GM12878 (cell line): ENCODE results near the gene CCR8. TPM values are rescaled to one million over a fixed set of nuclear protein-coding genes. Genes with fewer than 3 reads are reported as not detected.

ENCODE experiments used
- ATF7 ChIP-seq: fragments of 450-650 bp; IDR thresholded peaks from 2 replicates; pipeline ENCODE4 v1.6.1; 2016; ENCODE audit warnings: low read depth, mild to moderate bottlenecking
- BMI1 ChIP-seq: fragments of 450-650 bp; IDR thresholded peaks from 2 replicates; pipeline ENCODE4 v1.6.1; 2016; ENCODE audit warnings: mild to moderate bottlenecking, moderate library complexity, borderline replicate concordance
- CBFB ChIP-seq: IDR thresholded peaks from 2 replicates; pipeline ENCODE4 v1.6.1; 2016; ENCODE audit warnings: antibody characterized with exemption, low read depth
- CBX3 ChIP-seq: fragments of 200-600 bp; sonication (generic); IDR thresholded peaks from 2 replicates; pipeline ENCODE4 v1.6.1; 2016; ENCODE audit warnings: low read depth, borderline replicate concordance
- IKZF1 ChIP-seq: fragments of 450-650 bp; conservative IDR thresholded peaks from 2 replicates; pipeline ENCODE4 v1.6.1; 2017; ENCODE audit warnings: antibody characterized with exemption, mild to moderate bottlenecking
- IKZF2 ChIP-seq, 2 experiments: fragments of 450-650 bp; IDR thresholded peaks; 2 replicates each; pipeline ENCODE4 v1.6.1; 2017; ENCODE audit warnings: mild to moderate bottlenecking in 2 of 2, moderate library complexity in 2 of 2
- RAD21 ChIP-seq: IDR thresholded peaks from 2 replicates; pipeline ENCODE4 v1.6.1; 2011; ENCODE audit warnings: mild to moderate bottlenecking, low read depth, low read length, moderate library complexity; ENCODE audit not compliant: insufficient read depth
- SMARCA5 ChIP-seq: fragments of 450-650 bp; IDR thresholded peaks from 2 replicates; pipeline ENCODE4 v1.6.1; 2017; ENCODE audit warnings: mild to moderate bottlenecking
- TCF3 ChIP-seq: IDR thresholded peaks from 2 replicates; pipeline ENCODE4 v1.6.1; 2012; ENCODE audit warnings: low read depth, mild to moderate bottlenecking, low read length, borderline replicate concordance; ENCODE audit not compliant: insufficient read depth
- YBX1 ChIP-seq: fragments of 450-650 bp; IDR thresholded peaks from 2 replicates; pipeline ENCODE4 v1.6.1; 2016; ENCODE audit warnings: antibody characterized with exemption
- polyA plus RNA-seq, 11 experiments: library from polyadenylated mRNA; depleted of rRNA in 4 of 11; unstranded in 6 of 11; stranded (reverse) in 5 of 11; fragments of >200 nt; fragmentation: Nextera tagmentation in 4 of 11; fragmentation: Illumina TruSeq in 1 of 11; extraction: Ambion mirVana in 4 of 11; extraction: Trizol in 1 of 11; gene quantifications; 1 replicate in 1 of 11; 2 replicates in 10 of 11; pipeline versions ENCODE4 v1.2.1 to v1.2.3, GENCODE V29; 2011 to 2016; ENCODE audit warnings: inconsistent platforms in 2 of 11, missing spikeins in 2 of 11, low read depth in 1 of 11
- total RNA-seq, 4 experiments: library from RNA; depleted of rRNA in 3 of 4; stranded (reverse); fragments of >200 nt in 3 of 4; fragmentation: Illumina TruSeq in 1 of 4; extraction: Trizol in 1 of 4; gene quantifications; 2 replicates each; pipeline versions ENCODE4 v1.2.1 to v1.2.3, GENCODE V29; 2013 to 2021
- TF ChIP-seq, protein P1 (sequence below): fragments of 450-650 bp; IDR thresholded peaks from 2 replicates; pipeline ENCODE4 v1.6.1; 2016; ENCODE audit warnings: mild to moderate bottlenecking
- TF ChIP-seq, protein P2 (sequence below): fragments of 450-650 bp; formaldehyde crosslinking; IDR thresholded peaks from 2 replicates; pipeline ENCODE4 v1.4.0; 2022; ENCODE audit warnings: mild to moderate bottlenecking, moderate library complexity

Gene CCR8
- total and polyA plus RNA-seq, 10 of the 15 experiments (the other 5 are each of a cell fraction or from before 2014, with no cell fraction given): 5.2 to 28.8 (median 15.6) TPM

DNA sequence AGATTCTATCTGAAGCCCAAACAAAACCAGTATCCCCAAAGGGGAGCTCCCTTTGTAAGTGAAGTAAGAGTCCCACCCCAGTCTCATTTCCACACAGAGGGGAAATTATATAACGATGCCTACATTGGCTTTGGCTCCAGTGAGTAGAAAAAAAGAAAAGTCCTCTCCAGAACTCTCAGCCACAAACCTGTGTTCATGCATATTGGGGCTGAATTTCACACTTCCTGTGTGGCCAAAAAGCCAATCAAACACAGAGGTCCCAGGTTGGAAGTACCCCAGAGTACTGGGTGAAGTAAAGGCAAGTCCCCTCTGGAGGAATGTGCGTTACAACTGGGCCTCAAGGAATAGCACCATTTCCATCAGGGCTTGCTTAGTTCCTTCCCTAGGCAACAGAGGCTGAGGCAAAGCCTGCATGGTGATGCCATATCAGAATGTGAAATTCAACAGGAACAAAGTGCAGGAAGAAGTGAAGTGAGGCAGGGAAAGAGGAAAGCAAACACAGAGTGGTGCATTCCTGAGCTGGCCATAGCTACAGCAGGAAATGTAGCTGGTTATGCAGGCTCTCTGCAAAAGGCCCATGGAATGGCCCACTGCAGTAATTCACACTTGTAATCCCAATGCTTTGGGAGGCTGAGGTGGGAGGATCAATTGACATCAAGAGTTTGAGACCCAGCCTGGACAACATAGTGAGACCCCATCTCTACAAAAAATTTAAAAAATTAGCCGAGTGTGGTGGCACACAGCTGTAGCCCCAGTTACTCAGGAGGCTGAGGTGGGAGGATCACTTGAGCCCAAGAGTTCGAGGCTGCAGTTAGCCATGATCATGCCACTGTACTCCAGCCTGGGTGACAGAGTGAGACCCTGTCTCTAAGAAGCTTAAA, 33.1 kb upstream of the CCR8 start (continued):
- TF ChIP-seq, protein P1, sequence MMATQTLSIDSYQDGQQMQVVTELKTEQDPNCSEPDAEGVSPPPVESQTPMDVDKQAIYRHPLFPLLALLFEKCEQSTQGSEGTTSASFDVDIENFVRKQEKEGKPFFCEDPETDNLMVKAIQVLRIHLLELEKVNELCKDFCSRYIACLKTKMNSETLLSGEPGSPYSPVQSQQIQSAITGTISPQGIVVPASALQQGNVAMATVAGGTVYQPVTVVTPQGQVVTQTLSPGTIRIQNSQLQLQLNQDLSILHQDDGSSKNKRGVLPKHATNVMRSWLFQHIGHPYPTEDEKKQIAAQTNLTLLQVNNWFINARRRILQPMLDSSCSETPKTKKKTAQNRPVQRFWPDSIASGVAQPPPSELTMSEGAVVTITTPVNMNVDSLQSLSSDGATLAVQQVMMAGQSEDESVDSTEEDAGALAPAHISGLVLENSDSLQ: no peak
- TF ChIP-seq, protein P2, sequence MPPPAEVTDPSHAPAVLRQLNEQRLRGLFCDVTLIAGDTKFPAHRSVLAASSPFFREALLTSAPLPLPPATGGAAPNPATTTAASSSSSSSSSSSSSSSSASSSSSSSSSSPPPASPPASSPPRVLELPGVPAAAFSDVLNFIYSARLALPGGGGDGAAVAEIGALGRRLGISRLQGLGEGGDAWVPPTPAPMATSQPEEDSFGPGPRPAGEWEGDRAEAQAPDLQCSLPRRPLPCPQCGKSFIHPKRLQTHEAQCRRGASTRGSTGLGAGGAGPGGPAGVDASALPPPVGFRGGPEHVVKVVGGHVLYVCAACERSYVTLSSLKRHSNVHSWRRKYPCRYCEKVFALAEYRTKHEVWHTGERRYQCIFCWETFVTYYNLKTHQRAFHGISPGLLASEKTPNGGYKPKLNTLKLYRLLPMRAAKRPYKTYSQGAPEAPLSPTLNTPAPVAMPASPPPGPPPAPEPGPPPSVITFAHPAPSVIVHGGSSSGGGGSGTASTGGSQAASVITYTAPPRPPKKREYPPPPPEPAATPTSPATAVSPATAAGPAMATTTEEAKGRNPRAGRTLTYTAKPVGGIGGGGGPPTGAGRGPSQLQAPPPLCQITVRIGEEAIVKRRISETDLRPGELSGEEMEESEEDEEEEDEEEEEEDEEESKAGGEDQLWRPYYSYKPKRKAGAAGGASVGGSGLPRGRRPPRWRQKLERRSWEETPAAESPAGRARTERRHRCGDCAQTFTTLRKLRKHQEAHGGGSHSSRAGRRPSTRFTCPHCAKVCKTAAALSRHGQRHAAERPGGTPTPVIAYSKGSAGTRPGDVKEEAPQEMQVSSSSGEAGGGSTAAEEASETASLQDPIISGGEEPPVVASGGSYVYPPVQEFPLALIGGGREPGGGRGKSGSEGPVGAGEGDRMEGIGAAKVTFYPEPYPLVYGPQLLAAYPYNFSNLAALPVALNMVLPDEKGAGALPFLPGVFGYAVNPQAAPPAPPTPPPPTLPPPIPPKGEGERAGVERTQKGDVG (CRISPR knock-in tag): no peak
- TF ChIP-seq CBX3 (no peak), RAD21 (no peak), ATF7 (no peak), CBFB (no peak), IKZF2 (IDR thresholded peaks at IDR 0.05) (peak in 1 of 2 experiments; percentile 27; a peak in 1 of 4 replicates), SMARCA5 (0 out of 2 replicates have a peak, but pooled peaks have one; percentile 15), BMI1 (no peak), IKZF1 (peak; percentile 33), TCF3 (no peak), YBX1 (no peak)
